SH-SY5Y (cell line): Measurements from ENCODE around the gene EFHC2.

ENCODE experiments used
- GATA2 ChIP-seq: IDR thresholded peaks from 2 replicates; pipeline ENCODE4 v1.6.1; 2011; ENCODE audit warnings: mild to moderate bottlenecking, low read depth, low read length
- GATA3 ChIP-seq: IDR thresholded peaks from 2 replicates; pipeline ENCODE4 v1.6.1; 2011; ENCODE audit warnings: low read depth, mild to moderate bottlenecking, low read length, moderate library complexity

EFHC2 gene, protein sequence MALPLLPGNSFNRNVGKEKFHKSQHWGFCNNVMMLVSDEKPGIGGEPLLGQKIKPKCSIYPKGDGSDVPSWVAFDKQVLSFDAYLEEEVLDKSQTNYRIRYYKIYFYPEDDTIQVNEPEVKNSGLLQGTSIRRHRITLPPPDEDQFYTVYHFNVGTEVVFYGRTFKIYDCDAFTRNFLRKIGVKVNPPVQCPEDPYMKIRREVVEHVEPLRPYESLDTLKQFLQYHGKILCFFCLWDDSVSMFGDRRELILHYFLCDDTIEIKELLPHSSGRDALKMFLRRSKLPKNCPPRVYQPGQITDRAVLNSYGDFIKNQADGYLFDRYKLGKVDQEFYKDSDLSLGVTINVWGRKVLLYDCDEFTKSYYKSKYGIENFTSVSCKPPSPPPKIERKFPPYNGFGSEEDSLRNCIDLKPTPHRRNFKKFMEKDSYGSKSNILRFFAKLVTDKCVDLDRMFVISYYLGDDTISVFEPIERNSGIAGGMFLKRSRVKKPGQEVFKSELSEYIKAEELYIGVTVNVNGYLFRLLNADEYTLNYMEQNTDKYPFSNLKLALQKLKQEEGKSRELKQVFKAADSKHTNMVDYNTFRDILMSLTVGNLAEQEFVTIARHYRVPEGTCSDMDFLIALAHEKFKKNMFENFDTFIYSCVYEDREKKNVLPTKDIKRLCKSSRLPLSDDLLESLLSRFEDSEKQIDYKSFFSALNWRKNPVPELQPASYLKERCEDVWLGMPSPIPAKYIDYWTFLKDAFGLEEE

DNA sequence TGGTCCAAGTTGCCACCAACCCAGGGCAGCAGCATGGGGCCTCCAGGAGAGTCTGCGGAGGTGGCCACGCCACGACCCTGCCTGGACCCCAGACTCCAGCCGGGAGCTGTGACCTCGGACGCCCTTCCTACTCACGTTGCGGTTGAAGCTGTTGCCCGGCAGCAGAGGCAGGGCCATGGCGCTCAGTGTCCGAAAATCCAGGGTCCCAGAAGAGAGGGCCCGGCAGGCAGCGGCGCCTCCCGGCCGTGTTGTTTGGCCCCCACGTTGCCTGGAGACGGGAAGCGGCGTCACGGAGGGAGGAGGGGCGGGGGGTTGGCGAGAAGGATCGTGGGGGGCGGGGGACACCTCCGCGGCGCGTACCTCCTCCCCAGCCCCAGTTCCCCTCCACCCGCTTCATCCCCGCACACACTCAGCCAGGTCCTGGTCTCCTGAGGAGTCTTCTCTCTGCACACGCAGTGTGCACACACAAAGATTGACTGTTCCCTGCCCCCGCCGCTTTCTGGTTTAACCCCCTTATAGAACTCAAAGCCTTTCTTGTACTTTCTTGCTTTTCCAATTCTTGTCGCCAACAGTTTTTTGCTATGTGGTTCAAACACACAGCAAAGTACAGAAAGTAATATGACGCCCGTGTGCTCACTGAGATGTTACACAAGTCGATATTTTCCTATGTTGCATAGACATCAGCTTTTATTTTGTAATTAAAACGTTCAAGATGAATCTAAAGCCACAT lies at the start of gene EFHC2:
Gene EFHC2, minus strand, starts transcription at position 261 of the 730 bp plus-strand sequence. Its CDS starts 84 bp downstream, at position 177.
- TF ChIP-seq GATA2 (no peak), GATA3 (no peak)

- TF ChIP-seq GATA2 = no peak
- no peak for TF ChIP-seq GATA3
These were observed 49.3 kb upstream of the EFHC2 start for GRCh38 chrX:44392767-44393166.

DNA sequence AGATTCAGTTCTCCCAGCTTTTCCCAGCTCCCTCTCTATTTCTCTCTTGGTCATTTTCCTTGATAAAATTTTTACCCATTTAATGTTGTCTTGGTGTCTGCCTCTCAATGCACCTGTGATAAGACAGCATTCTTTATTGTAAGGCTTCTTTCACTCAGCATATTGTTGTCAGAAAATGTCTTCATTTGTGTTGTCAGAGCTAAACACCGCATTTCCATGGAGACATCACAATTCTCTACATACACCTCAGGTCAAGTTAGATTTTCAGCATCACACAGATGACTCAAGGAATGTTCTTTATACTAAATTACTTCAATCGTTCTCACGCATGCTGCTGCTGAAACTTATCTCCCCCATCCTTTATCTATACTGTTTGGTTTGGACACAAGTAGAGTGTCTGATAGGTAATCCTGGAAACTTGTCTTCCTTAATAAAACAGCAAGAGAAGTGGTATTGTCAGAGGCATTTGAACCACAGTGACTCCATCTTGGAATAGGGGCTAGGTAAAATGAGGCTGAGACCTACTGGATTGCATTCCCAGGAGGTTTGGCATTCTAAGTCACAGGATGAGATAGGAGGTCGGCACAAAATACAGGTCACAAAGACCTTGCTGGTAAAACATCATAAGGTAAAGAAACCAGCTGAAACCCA lies 41.3 kb upstream of the EFHC2 start:
- TF ChIP-seq GATA3 (no peak), GATA2 (no peak)

- TF ChIP-seq GATA2 (no peak), GATA3 (no peak)
These were observed 39.4 kb upstream of the EFHC2 start for GRCh38 chrX:44382871-44383270.

- TF ChIP-seq GATA2 (no peak), GATA3 (no peak)
These were observed 9.3 kb upstream of the EFHC2 start for GRCh38 chrX:44352758-44353157.

GRCh38 chrX:44349561-44349960 lies 6.1 kb upstream of the EFHC2 start:
- TF ChIP-seq GATA3 (no peak), GATA2 (no peak)

DNA sequence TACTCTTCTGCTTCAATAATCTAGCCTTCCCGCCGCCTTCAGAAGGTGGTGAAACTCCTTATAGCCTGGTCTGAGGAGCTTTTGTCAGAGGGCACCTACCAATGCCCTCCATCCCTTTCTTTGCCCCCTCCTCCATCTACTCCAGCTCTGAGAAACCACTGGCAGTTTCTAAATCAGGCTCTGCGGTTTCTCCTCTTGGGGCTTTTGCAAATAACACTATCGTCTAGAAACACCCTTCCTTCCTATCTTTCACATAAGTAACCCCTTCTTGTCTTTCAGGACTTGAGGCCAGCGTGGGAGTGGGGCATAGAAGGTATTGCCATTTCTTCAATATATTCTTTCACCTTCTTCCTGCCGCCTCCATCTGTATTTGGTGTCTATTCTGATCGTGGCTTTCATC lies 1.2 kb upstream of the EFHC2 start:
- TF ChIP-seq GATA3 (no peak), GATA2 (no peak)

DNA sequence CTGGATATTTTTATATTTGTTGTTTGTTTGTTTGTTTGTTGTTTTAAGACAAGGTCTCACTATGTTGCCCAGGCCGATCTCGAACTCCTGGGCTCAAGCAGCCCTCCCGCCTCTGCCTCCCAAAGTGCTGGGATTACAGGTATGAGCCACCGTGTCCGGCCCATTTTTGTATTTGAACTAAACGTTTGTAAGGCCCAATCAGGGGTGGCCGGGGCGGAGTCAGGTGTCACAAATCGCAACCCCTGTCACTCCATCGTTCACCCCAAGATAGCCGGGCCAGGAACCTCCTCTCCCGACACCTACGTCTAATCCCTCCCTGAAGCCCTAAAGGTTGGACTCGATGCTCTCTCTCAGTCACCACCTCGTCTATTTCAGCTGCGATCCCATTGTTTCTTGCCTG lies 722 bp upstream of the EFHC2 start:
- TF ChIP-seq GATA2 = no peak
- TF ChIP-seq GATA3 = no peak

DNA sequence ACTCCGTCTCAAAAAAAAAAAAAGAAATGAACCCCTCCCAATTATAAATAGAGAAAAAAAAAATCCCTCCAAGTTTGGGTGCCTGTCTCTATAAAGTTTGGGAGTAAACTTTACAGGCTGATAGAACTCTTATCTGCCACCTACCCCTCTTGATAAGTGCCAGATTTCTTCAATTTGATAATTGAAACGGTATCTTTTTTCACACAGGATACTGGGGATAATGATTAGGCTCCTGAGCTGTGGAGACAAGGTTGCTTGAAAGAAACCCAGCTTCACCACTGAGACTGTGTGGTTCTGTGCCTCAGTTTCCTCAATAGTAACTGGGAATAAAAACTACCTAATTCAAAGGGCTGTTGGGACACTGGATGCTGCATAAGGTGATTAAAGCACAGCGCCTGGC lies 606 bp downstream of the EFHC2 start:
- TF ChIP-seq GATA2 (no peak), GATA3 (no peak)

- TF ChIP-seq GATA2 (no peak), GATA3 (no peak)
These were observed 5.1 kb downstream of the EFHC2 start for GRCh38 chrX:44338361-44338760.

DNA sequence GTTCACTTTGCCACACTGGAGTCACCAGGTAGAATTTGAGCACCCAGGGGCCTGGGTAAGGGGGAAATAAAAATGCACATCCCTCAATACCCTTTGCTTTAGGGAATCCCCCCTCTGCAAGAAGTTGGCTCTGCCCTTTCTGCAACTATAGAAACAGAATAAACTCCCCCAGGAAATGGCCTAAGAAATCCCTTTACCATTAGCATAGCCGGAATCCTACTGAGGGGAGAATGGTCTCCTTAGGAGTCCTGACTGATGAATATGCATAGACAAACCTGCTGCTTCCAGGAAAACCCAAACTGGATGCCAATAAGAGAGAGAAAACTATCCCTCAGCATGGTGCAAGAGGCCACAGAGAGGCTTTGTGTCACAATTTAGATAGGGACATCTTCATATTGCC lies 11.0 kb downstream of the EFHC2 start:
- TF ChIP-seq GATA3 (no peak), GATA2 (no peak)

- TF ChIP-seq GATA3 (no peak), GATA2 (no peak)
These were observed 13.2 kb downstream of the EFHC2 start for GRCh38 chrX:44330227-44330626.

- TF ChIP-seq GATA3 (no peak), GATA2 (no peak)
These were observed 23.9 kb downstream of the EFHC2 start for GRCh38 chrX:44319550-44319949.

- TF ChIP-seq GATA2 = no peak
- no peak for TF ChIP-seq GATA3
These were observed 26.3 kb downstream of the EFHC2 start for GRCh38 chrX:44317181-44317580.

DNA sequence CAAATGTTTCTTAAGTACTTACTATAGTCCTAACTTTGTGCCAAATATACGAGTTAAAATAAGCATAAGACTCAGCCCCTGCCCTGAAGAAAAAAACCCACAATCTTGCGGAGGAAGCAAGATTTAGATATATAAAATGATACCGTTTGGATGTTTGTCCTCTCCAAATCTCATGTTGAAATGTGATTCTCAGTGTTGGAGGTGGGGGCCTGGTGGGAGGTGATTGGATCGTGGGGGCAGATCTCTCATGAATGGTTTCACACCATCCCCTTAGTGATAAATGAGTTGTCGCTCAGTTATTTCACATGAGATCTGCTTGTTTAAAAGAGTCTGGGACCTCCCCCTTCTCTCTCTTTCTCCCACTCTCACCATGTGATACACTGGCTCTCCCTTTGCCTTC lies 28.7 kb downstream of the EFHC2 start:
- TF ChIP-seq GATA2 (no peak), GATA3 (no peak)
